HEK293T (cell line): Measurements from ENCODE around the gene ENOSF1.

Experiments used
- ELF4 ChIP-seq: fragments of 450-650 bp; IDR thresholded peaks from 2 replicates; pipeline ENCODE4 v1.6.1; 2017; ENCODE audit warnings: antibody characterized with exemption
- FOXA1 ChIP-seq: fragments of 450-650 bp; IDR thresholded peaks from 2 replicates; pipeline ENCODE4 v1.6.1; 2016; ENCODE audit warnings: mild to moderate bottlenecking
- FOXK2 ChIP-seq: fragments of 450-650 bp; IDR thresholded peaks from 2 replicates; pipeline ENCODE4 v1.6.1; 2016; ENCODE audit warnings: mild to moderate bottlenecking
- FOXM1 ChIP-seq: fragments of 450-650 bp; IDR thresholded peaks from 2 replicates; pipeline ENCODE4 v1.6.1; 2017; ENCODE audit warnings: mild to moderate bottlenecking, borderline replicate concordance
- HDGF ChIP-seq: fragments of 450-650 bp; IDR thresholded peaks from 2 replicates; pipeline ENCODE4 v1.6.1; 2017; ENCODE audit warnings: antibody characterized with exemption, borderline replicate concordance
- LEF1 ChIP-seq: fragments of 450-650 bp; IDR thresholded peaks from 2 replicates; pipeline ENCODE4 v1.6.1; 2017; ENCODE audit warnings: mild to moderate bottlenecking, borderline replicate concordance
- SP1 ChIP-seq: fragments of 450-650 bp; IDR thresholded peaks from 2 replicates; pipeline ENCODE4 v1.6.1; 2017
- TARDBP ChIP-seq: fragments of 450-650 bp; IDR thresholded peaks from 2 replicates; pipeline ENCODE4 v1.6.1; 2016
- ZNF384 ChIP-seq: fragments of 450-650 bp; IDR thresholded peaks from 2 replicates; pipeline ENCODE4 v1.6.1; 2016

DNA sequence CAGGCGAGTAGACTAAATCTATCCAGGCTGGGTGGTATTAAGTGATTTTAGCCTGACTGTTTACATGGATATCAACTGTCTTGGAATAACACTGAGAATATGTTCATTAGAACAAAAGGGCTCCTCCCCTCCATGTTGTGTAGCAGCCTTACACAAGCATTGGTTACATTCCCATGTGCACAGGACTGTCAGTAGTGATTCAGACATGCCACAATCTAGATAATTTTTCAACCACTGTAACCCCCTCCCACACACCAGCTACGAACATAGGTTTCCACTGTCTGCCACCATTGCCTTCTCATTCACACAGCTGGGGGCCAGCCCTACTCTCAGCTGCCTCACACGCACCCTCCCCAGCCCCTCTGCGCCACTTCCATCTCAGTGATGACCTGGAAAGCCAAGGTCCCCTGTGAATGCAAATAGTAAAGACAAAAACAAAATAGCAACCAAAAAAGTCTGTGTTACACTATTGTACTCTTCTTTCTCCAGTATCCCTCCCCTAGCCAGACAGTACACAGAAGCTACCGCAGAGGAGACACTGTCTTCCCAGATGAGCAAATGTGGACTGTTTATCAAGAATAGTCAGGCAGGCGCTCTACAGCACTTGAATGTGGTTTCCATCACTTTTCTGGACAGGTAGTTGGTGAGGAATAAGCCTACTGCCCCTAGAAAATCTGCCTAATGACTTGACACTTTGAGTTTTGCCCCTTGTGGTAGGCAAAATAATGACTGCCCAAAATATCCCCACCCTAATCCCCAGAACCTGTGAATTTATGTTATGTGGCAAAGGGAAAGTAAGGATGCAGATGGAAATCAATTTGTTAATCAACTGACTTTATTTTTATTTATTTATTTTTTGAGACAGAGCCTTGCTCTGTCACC is 82.9 kb downstream of the ENOSF1 start:
- no peak for TF ChIP-seq ZNF384
- no peak for TF ChIP-seq LEF1
- no peak for TF ChIP-seq SP1
- TF ChIP-seq FOXM1, result no peak
- no peak for TF ChIP-seq FOXA1
- no peak for TF ChIP-seq ELF4
- no peak for TF ChIP-seq HDGF
- no peak for TF ChIP-seq TARDBP
- no peak for TF ChIP-seq FOXK2
